Measurements from ENCODE around the gene MPZL3. TPM values are rescaled to one million over a fixed set of nuclear protein-coding genes. Genes with fewer than 3 reads are reported as not detected.

Gene MPZL3, protein sequence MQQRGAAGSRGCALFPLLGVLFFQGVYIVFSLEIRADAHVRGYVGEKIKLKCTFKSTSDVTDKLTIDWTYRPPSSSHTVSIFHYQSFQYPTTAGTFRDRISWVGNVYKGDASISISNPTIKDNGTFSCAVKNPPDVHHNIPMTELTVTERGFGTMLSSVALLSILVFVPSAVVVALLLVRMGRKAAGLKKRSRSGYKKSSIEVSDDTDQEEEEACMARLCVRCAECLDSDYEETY
- total RNA-seq: 2.5 and 2.8 TPM in 2 replicates

DNA sequence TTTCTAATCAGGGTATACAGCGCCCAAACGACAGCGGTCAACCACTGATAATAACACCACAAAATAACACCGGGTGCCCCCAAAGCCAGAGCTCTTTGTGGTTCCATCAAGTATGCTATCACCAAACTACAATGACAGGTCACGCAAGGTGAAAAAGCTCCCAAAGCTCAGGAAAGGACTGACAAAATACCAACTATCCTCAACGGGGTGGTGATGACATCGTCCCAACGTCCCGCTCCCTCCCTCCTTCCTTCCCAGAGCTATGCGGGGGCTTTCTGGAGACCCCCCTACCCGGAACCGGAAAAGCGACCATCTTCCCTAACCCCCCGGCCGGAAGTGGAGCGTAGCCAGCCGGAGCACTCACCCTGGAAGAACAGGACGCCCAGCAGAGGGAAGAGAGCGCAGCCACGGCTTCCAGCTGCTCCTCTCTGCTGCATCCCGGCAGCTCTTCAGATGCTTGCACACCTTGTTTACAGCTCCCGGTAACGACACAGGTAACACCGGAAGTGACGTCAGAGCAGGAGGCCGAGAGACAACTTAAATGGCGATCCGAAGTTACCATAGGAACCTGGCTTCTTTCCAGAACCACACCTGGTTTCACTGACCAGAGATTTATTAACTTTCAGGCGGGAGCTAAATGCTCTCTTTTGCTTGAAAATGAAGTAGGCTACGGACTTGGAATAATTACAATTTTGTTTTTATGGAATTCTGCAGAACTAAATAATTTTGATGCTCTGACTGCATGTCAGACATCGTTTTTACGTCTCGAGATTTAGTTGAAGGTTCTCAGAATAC is at the start of gene MPZL3:
MPZL3 (minus strand) TSS at position 508 of the 795 bp plus-strand sequence; CDS start at position 437, 71 bp downstream.

DNA sequence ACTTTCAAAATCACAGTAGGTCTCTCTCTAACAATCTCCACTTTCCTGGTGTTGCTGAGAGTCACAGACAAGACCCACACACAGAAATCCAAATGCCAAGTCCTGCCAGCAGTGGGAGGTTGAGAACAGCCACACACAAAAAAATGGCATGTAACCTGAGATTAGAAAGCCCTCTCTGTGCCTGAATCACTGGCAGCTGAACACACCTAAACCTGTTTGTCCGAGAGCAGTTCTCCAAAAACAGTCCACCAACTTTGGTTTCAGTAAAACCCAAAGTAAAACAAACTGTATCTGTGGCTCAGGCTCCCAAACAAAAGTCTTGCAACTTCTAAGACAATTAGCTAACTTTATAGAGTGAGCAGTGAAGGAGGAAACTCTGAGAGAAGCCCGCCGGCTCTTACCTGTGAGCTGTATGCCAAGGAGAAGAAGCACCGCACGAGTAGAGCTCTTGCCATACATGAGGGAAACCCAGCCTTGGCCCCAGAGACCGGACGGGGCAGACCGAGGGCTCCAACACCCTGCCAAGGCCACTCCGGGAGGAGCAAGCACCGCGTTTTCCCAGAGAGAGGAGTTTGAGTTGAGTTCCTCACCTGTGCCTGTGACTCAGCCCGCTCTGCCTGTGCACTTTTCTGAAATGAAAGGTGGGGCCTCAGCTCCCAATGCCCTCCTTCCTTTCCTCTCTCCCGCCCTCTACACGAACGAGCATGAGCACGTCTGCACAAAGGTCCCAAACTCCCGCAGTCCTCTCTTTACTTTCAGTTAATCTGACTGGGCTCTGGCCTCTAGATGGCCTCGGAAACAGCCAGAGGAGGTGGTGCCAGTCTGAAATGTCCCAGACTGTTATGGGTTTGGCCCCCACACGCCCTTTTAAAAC is 11.8 kb upstream of the MPZL3 start, which contains the start of gene MPZL2:
MPZL2 (minus strand) TSS at position 603 of the 874 bp plus-strand sequence; CDS start at position 459, 144 bp downstream.

DNA sequence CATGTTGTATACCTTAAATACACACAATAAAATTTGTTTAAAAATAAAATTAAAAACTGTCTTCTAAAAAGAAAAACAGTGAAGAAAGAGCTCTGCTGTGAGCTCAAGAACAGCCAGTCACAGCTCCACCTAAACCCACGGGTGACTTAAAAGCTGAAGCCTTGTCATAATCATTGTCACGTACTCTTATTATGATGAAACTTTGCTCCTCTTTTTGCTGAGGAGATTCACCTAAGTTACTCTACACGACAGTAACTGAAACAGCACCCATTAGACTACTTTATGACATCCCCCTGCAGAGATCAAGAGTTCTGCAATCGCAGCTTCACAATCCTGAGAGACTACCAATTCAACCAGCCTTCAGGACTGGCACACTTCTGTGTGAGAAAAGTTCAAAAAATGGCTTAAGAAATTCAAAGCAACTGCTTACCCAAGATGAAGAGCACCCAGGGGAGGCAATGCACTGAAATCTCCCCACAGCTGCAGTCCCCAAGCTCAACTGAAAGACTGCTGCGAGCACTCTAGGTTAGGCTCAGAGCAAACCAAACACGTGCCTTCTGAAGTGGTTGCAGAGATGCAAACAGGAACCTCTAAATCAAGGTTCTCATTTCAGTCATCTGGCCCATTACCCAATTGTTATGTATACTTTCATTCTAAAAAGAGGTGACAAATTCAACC is 27.5 kb downstream of the MPZL3 start, which contains the start of gene JAML:
JAML (minus strand) TSS at position 501 of the 678 bp plus-strand sequence. CDS start 10,145 bp downstream, outside the sequence.

Other genes with a start within 250 kb of the MPZL3 start
- gene TMPRSS4, start 175.3 kb downstream of the MPZL3 start, total RNA-seq: 0.25 TPM in 1 of 2 replicates, not detected in the other
- gene SMIM35, start 165.4 kb downstream of the MPZL3 start, total RNA-seq: not detected in 2 replicates
- under 0.01 TPM in 1 of 2 replicates, not detected in the other for gene SCN4B, start 99.5 kb downstream of the MPZL3 start, total RNA-seq
- gene SCN2B, start 75.7 kb downstream of the MPZL3 start, total RNA-seq: 0.13 TPM in 1 of 2 replicates, not detected in the other
- gene JAML, start 27.4 kb downstream of the MPZL3 start, total RNA-seq: not detected in 2 replicates
- 0.16 and 3.8 TPM in 2 replicates for gene MPZL2, start 11.9 kb upstream of the MPZL3 start, total RNA-seq
- gene CD3E, start 52.4 kb upstream of the MPZL3 start, total RNA-seq: not detected in 2 replicates
- not detected in 2 replicates for gene CD3D, start 90.3 kb upstream of the MPZL3 start, total RNA-seq
- gene CD3G, start 92.0 kb upstream of the MPZL3 start, total RNA-seq: not detected in 2 replicates
- 28.2 and 33.0 TPM in 2 replicates for gene UBE4A, start 107.2 kb upstream of the MPZL3 start, total RNA-seq
- gene ATP5MG, start 149.2 kb upstream of the MPZL3 start, total RNA-seq: 37.1 and 55.1 TPM in 2 replicates
- gene KMT2A, start 184.1 kb upstream of the MPZL3 start, total RNA-seq: 27.7 and 59.3 TPM in 2 replicates